Stimulated activated CD4-positive, alpha-beta T cell treated with anti-CD3 and anti-CD28 coated beads, TNF-alpha, amount 100 ng/mL, for 1 hour (primary cell): Measurements from ENCODE around the gene MYL11.
A peak's percentile ranks its signal among the peaks of the same experiment; 100 is the strongest.
"Not testable (repeated sequence)": the region's sequence is repeated elsewhere in the genome, so short reads cannot be mapped to it uniquely, and the experiment has no call there.

Experiments used
- DNase-seq, 3 donors: peaks; one replicate each; pipeline ENCODE4 v3.0.0-alpha.2; 2020; ENCODE audit warnings: low read depth in 3 of 3, low spot score in 1 of 3

The MYL11 gene

DNA sequence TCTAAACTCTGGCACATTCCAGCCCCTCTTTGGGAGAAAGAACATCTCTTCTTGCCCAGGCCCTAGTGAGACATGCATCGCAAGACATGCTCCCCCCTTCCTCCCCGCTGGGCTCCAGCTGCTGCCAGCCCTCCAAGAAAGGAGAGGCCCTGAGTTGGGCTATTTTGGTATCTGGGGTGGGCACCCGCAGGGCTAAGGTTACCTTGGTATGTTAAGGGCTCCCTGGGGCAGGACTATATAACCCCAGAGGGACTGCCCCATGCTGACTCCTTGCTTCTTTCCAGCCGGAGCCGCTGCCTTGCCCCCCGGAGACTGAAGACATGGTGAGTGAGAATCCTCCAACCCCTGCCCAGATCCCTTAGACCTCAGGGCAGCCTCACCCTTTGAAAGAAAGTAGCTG is at the start of gene MYL11:
Gene MYL11, plus strand, starts transcription at position 265 of the 400 bp plus-strand sequence. Its CDS starts 56 bp downstream, at position 321.
- no peak for DNase-seq

DNA sequence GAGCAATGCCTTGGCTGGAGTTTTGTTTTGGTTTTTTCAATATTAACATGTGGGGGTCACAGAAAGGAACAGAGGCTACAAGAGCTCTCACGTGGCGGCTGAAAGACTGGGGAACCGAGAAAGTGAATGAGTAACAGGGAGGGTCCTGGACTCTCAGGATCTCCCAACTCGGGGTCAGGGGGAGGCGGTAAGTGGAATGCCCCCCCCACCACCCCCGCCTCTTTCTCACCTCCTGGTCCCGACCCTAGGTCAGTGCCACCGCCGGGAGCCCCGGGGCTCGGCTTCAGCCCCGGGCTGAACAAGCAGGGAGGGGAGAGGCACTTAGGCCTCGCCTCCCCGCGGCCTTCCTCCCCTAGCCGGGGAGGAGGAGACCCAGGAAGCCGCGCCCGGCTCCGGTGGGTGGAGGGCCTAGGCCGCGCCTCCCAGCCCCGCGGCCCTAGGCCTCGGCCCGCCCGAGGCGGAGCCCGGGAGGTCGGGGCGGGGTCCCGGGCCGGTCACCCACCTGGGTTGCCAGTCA is 40.1 kb upstream of the MYL11 start:
- DNase-seq, result peak; percentile 57 to 73 (median 70)

GRCh38 chr16:30335028-30335597 is 39.5 kb upstream of the MYL11 start:
- peak; percentile 35 to 67 (median 65) for DNase-seq

DNA sequence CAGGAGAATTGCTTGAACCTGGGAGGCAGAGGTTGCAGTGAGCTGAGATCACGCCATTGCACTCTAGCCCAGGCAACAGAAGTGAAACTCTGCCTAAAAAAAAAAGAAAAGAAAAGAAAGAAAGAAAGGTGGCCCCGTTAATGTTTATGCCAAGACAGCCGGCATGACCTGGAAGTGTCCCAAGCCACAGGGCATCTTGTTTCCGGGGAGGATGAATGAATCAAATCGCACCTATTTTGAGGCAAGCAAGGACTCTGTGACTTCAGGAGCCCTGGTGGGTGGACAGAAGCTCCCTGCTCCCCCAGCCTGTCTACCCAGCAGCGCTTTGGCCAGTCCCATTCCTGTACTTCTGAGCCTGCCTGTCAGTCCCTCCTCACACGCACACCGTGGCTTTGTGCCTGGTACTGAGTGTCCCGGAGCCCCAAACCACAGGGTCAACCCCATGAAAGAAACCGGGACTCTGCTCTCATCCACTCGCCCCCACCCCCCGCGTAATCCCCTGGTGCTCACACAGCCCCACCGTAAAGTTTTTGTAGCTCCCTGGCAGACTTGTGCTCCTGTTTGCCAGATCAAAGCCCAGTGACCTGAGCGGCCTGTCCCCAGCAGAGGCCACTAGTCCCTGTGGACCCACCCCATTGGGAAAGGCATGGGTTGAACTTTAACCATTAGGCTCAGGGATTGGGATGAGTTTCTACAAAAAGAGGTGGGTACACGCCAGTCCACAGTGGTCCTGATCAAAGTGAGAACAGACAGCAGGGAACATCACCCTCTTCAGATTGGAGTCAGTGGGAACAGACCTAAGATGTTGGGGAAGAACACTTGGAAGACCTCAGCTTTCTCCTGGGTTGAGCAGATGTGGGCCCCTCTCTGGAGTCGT is 38.8 kb upstream of the MYL11 start:
- DNase-seq, result no peak

- DNase-seq, result not testable (repeated sequence)
Observed at GRCh38 chr16:30337964-30338357, 36.6 kb upstream of the MYL11 start.

DNA sequence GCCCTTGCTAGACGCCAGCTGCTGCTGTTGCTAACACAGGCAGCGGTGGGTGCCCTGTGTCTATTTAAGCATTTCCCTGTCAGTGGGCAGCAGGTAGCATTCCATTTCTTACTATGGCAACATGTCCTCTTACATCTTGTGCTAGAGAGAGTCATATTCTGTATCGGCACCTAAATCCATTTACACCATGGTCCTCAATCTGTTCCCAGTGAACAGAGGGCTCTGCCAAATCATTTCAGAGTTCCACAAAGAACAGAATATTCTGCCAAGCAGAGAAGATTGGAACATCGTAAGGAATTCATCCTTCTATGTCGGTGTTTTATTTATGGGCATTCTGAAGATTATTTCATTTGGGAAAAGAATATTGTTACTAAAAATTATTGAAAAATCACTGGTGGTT is 35.9 kb upstream of the MYL11 start:
- DNase-seq, result not testable (repeated sequence)

DNA sequence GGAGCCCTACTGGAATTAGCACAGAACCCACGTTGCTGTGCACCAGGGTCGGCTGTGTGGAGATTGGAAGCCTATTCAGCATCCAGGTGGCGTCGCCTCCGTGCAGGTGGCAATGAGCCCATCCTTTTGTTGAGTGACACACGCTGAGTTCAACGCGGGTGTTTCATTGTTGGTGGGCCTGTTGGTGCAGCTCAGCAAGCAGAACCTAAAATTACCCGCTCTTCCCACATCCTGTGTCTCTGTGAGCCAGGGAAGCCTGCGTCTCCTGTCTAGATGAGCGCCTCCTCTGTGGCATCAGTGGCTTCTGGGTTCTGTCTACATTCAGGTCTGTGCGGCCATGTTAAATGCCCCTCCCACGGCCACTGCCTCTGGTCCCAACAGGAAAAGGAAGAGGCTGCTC is 34.0 kb upstream of the MYL11 start:
- DNase-seq, result no peak

- not testable (repeated sequence) for DNase-seq
Observed at GRCh38 chr16:30341971-30342370, 32.6 kb upstream of the MYL11 start.

GRCh38 chr16:30342751-30343490 is 31.7 kb upstream of the MYL11 start:
- no peak for DNase-seq

DNA sequence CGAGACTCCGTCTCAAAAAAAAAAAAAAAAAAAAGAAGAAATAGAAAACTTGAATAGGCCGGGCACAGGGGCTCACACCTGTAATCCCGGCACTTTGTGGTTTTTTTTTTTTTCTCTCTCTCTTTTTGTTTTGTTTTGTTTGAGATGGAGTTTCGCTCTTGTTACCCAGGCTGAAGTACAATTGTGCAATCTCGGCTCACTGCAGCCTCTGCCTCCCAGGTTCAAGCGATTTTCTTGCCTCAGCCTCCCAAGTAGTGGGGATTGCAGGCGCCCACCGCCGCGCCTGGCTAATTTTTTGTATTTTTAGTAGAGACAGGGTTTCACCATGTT is 31.1 kb upstream of the MYL11 start:
- not testable (repeated sequence) for DNase-seq

DNA sequence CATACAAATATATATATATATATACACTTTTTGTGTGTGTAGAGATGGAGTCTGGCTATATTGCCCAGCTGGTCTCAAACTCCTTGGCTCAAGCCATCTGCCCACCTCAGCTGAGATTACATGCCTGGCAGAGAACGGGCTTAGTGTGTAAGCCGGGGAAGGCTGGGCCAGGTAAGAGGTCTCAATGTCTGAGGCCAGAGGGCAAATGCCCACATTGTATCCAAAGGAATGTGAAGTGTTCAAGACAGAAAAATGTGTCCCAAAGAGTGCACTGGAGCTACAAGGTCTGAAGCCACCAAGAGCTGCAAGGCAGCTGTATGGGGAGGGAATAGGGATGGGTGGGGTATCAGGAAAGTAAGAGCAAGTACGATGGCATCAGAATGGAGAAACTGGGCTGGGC is 28.3 kb upstream of the MYL11 start:
- DNase-seq, result no peak

GRCh38 chr16:30348113-30348512 is 26.5 kb upstream of the MYL11 start:
- DNase-seq, result no peak

- DNase-seq, result no peak
Observed at GRCh38 chr16:30348929-30349328, 25.7 kb upstream of the MYL11 start.

GRCh38 chr16:30349675-30350074 is 24.9 kb upstream of the MYL11 start:
- DNase-seq, result no peak

DNA sequence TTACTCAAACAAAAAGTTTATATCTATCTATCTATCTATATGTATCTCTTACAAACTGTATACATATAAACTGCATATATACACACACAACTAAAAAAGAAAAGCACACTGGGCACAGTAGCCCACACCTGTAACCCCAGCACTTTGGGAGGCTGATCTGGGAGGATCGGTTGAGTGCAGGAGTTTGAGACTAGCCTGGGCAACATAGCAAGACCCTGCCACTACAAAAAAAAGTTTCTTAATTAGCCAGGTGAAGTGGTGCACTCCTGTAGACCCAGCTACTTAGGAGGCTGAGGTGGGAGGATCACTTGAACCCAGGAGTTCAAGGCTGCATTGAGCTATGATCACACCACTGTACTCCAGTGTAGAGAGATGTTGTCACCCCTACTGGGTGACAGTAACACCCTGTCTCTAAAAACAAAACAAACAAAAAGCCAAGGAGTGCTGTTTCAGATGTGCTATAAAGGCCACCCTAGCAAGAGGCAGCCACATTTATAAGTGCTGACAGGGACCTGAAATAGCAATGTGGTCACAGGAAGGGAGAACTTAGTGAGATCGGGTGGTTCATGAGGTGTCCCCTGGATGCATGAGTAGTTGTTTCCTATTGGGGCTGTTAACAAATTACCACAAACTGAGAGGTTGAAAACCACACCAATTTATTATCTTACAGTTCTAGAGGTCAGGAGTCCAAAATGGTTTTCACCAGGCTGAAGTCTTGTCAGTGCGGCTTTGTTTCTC is 24.3 kb upstream of the MYL11 start:
- no peak for DNase-seq

GRCh38 chr16:30351001-30351441 is 23.6 kb upstream of the MYL11 start:
- no peak for DNase-seq

DNA sequence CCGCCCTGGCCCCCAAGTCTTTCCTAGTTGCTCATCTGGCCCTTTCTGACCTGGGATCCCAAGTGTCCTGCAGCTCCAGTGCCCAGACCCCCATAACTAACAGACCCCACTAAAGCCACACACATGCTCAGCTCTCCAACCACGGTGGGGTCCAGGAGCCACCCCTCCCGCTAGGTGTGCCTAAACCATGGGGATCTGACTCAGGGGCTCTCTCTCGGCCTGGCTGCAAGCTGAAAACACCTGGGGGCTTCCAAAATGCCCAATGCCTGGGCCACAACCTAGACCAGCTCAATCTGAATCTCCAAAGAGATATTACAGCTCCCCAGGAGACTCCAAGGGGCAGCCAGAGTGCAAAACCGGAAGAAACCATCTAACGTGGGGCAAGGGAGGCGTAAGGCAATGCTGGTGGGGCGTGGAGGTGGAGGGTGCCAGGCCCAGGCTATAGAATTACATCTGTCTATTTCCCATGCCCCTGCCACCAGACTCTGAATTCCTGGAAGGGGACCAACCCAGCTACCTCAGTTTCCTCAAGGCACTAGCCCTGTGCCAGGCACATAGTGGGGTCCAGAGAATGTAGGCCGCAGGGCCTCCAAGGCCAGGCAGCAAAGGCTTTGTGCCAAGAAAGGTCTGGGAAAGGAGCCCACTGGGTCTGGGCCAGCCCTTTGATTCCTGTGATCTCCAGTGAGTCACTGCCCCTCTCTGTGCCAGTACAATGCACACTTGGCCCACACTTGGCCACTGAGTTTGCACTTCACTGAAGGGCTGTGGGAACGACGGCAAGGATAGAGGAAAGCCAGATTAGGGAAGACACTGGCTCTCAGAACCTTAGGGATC is 22.8 kb upstream of the MYL11 start:
- DNase-seq, result no peak

- no peak for DNase-seq
Observed at GRCh38 chr16:30352488-30353401, 21.9 kb upstream of the MYL11 start.
